Lung microvascular endothelial cell (primary cell): Measurements from ENCODE around the gene C5AR2. TPM values are rescaled to one million over a fixed set of nuclear protein-coding genes. Genes with fewer than 3 reads are reported as not detected.
"Not testable (repeated sequence)": the region's sequence is repeated elsewhere in the genome, so short reads cannot be mapped to it uniquely, and the experiment has no call there.

Experiments used
- DNase-seq, 2 donors: peaks; one replicate each; pipeline versions ENCODE4 v3.0.0 to v3.0.0-alpha.2; 2010; ENCODE audit warnings: low read depth in 2 of 2
- total RNA-seq: library from RNA; depleted of rRNA; stranded (reverse); fragments of >200 nt; gene quantifications from 2 replicates; pipeline ENCODE4 v1.2.1, GENCODE V29; 2014

Gene C5AR2
- total RNA-seq, 1 donor from 2014 or later: under 0.01 TPM

- DNase-seq: no peak
These were observed 8.6 kb upstream of the C5AR2 start for GRCh38 chr19:47323409-47323808.

GRCh38 chr19:47323872-47324271, 8.1 kb upstream of the C5AR2 start:
- DNase-seq: no peak

- DNase-seq: peak; percentile 14 to 69
These were observed 7.5 kb upstream of the C5AR2 start for GRCh38 chr19:47324502-47324901.

DNA sequence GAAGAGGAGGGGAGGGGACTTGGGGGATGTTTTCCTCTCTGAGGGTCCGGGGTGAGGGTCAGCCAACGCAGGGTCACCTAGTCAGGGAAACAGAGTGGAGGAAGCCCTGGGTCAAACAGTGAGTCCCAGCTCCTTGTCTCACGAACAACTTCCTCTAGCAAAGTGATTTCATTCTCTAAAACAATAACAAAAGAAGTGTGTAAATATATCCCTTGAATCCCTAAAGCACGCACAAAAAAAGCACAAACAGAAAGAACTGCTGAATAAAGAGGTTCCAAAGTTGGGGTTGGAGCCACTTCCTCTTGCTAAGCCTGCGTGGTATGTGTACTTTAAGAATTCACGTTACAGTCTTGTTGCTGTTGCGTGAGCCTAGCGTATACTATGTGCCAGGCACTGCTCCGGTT, 1.5 kb upstream of the C5AR2 start:
- DNase-seq: peak in 1 of 2 donors; percentile 60

DNA sequence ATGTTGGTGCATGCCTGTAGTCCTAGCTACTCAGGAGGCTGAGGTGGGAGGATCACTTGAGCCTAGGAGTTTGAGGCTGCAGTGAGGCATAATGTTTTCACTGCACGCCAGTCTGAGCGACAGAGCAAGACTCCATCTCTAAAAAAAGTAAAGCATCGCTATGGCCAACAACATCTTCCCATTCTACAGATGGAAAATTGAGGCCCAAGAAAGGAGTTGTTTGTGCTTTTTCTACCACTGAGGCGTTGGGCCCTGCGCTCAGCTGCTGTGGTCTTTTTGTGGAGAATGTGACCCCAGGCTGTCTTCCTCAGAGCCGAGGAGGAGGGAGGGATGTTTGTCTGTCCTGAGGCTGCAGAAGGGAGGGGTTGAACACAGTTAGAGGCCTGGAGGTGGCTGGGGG, 485 bp upstream of the C5AR2 start:
- no peak for DNase-seq

DNA sequence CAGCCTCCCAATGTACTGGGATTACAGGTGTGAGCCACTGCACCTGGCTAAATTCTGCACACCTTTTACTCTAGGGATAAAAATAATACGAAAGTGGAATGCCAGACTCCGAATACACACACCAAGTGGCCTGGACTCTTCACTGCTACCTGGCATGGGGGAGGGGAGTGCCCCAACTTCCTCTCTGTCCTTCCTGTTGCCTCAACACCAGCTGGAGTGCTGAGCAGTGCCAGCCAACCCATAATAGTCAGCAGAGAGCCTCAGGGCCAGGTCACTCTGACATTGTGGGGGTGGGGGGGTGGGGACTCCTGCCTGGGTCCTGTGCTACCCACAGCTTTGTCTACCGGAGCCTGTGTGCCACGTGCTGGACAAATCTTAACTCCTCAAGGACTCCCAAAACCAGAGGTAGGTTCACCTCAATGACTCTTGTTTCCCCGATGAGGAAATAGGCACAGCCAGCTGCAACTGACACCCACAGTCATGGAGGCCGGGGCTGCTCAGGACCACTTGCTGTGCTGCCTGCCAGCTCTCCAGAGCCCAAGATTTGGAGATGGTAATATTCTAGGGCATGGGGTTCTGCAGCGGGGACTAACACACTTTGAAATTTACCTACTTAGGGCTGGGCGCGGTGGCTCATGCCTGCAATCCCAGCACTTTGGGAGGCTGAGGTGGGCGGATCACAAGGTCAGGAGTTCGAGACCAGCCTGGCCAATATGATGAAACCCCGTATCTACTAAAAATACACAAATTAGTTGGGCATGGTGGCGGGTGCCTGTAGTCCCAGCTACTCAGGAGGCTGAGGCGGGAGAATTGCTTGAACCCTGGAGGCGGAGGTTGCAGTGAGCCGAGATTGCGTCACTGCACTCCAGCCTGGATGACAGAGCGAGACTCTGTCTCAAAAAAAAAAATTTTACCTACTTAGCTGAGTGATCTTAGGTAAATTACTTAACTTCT, 5.1 kb downstream of the C5AR2 start:
- DNase-seq: peak in 1 of 2 donors; percentile 35

DNA sequence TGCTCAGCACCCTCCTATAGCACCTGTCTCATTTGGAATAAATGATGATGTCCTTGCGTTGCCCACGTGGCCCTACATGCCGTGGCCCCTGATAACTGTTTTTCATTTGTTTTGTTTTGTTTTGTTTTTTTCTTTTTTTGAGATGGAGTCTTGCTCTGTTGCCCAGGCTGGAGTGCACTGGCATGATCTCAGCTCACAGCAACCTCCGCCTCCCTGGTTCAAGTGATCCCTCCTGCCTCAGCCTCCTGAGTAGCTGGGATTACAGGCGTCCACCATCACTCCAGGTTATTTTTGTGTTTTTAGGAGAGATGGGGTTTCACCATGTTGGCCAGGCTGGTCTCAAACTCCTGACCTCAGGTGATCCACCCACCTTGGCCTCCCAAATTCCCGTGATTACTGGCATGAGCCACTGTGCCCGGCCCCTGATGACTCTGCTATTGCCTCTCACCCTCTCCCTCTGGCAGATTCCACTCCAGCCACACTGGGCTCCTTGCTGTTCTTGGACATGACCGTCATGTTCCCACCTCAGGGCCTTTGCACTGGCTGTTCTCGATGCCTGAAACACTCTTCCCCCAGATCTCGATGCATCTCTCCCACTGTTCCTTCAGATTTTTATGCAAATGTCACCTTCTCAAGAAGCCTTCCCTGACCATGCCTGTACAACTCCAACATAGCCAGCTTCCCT, 7.4 kb downstream of the C5AR2 start:
- DNase-seq: no peak

DNA sequence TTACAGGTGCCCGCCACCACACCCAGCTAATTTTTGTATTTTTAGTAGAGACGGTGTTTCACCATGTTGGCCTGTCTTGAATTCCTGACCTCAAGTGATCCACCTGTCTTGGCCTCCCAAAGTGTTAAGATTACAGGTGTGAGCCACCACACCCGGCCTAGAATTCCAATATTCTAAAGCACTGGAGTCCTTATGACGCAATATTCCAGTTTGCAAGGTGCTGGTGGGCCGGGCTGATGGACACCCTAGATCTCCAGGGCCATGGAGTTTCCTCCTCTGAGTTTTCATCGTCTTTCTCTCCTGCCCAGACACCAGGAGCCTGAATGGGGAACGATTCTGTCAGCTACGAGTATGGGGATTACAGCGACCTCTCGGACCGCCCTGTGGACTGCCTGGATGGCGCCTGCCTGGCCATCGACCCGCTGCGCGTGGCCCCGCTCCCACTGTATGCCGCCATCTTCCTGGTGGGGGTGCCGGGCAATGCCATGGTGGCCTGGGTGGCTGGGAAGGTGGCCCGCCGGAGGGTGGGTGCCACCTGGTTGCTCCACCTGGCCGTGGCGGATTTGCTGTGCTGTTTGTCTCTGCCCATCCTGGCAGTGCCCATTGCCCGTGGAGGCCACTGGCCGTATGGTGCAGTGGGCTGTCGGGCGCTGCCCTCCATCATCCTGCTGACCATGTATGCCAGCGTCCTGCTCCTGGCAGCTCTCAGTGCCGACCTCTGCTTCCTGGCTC, 8.7 kb downstream of the C5AR2 start:
- DNase-seq: no peak

DNA sequence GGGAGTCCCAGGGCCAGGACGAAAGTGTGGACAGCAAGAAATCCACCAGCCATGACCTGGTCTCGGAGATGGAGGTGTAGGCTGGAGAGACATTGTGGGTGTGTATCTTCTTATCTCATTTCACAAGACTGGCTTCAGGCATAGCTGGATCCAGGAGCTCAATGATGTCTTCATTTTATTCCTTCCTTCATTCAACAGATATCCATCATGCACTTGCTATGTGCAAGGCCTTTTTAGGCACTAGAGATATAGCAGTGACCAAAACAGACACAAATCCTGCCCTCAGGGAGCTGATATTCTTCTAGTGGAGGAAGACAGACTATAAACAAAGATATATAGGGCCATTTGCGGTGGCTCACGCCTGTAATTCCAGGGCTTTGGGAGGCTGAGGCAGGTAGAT, 9.8 kb downstream of the C5AR2 start:
- no peak for DNase-seq

DNA sequence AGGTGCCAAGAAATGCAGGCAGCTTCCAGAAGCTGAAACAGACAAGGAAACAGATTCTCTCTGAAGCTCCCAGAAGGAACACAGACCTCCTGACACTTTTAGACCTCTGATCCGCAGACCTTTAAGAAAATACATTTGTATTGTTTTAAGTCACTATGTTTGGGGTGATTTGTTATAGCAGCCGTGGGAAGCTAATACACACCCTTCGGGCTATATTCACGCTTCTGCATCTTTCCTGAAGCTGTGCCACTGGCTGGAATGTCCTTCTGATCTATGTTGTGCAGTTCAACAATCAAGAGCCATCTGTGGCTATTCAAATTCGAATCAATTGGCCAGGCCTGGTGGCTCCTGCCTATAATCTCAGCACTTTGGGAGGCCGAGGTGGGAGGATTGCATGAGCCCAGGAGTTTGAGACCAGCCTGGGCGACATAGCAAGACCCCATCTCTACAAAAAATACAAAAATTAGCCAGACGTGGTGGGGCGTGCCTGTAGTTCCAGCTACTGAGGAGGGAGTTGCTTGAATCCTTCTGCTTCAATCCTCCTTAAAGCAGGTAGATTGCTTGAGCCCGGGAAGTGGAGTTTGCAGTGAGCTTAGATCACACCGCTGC, 11.3 kb downstream of the C5AR2 start:
- no peak for DNase-seq

GRCh38 chr19:47344425-47344824, 12.4 kb downstream of the C5AR2 start:
- no peak for DNase-seq

DNA sequence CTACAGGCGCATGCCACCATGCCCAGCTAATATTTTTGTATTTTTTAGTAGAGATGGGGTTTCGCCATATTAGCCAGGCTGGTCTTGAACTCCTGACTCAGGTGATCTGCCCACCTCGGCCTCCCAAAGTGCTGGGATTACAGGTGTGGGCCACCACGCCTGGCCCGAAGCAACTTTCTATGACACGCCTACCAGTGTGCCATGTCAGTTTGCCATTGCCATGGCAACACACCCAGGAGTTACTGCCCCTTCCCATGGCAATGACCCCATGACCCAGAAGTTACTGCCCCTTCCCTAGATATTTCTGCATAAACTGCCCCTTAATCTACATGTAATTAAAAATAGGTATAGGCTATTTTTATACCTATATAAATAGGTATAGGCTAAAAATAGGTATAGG, 14.0 kb downstream of the C5AR2 start:
- DNase-seq: not testable (repeated sequence)

DNA sequence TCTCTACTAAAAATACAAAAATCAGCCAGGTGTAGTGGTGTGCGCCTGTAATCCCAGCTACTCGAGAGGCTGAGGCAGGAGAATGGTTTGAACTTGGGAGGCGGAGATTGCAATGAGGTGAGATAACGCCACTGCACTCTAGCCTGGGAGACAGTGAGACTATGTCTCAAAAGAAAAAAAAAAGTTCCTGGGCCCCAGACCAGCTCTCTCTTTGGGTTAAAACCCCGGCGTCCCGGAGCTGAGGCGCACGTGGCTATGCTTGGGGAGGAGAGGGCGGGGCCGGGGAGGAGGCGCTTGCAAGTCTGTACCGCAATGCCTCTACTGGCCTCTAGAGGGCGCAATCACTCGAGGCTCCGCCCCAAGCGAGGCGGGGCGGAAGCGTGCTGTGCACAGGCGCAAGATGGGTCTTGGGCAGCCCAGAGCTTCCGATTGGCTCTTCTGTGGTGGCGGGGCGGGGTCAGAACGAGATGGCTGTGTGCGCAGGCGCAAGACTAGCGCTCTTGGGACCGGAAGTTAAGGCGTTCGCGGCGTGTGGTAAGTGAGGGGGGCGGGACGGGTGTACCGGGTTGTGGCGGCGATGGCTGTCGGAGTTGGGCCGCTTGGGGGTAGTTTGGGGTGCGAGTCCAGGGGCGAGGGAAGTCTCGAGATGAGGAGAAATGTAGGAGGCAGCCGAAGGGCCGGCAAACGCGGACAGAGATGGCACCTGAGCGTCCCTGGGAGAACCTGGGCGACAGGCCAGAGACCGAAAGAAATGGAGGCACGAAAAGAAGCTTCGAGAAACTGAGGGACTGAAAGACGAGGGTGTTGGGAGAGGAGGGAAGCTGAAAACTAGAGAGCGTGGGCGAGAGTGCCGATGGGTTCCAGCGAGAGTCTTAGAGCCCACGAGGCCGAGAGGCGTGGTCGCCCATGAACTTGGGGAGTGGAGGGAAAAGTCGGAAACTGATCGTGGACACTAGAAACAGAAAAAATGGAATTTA, 17.1 kb downstream of the C5AR2 start, which contains the start of gene DHX34:
TSS of gene DHX34 (plus strand) at position 497 of the 977 bp plus-strand sequence. CDS start 3,716 bp downstream, outside the sequence.
- peak; percentile 100 for DNase-seq

DNA sequence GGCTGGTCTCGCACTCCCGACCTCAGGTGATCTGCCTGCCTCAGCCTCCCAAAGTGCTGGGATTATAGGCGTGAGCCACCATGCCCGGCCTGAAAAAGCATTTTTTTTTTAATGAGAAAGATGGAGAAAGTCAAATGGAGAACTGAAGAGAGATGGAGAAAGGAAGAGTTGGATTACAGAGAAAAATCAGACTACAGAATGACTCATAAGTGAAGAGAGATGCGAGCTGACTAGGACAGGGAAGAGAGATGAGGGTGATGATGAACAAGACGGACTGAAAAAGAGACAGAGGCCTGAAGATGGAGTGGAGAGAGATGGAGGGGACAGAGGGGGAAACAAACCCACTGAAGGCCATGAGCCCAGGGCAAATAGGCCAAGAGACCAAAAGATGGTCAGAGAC, 18.7 kb downstream of the C5AR2 start:
- no peak for DNase-seq

DNA sequence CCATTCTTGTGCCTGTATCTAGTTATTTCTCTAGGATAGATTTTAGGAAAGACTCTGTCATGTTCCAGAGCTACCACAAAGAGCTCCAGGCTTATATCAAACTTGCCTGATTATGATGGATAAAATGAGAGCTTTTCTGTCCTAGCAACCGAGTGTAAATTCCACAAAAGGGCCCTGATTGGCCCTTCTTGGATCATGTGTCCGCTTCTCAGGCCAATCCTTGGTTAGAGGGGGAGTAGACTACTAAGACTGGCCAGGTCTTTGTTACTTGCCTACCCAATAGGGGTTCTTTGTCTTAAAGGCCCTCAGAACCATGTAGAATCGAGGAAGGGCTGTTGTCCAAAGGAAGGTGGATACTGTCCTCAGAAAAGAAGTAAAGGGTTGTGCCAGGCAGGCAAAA, 19.6 kb downstream of the C5AR2 start:
- peak; percentile 55 to 63 for DNase-seq

DNA sequence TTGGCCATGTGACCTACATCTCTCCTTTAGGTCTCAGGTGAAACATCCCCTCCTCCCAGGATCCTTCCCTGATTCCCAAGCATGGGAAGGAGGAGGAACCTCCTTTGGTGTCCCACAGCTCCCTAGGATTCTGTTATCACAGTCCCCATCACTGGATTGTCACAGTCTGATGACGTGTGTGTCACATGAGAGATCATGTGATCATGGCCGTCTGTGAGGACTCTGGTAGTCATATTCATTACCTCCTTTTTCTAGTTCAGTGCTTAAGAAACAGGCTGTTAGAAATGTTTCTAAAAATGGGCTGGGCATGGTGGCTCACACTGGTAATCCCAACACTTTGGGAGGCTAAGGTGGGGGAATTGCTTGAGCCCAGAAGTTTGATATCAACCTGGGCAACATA, 20.1 kb downstream of the C5AR2 start:
- no peak for DNase-seq

DNA sequence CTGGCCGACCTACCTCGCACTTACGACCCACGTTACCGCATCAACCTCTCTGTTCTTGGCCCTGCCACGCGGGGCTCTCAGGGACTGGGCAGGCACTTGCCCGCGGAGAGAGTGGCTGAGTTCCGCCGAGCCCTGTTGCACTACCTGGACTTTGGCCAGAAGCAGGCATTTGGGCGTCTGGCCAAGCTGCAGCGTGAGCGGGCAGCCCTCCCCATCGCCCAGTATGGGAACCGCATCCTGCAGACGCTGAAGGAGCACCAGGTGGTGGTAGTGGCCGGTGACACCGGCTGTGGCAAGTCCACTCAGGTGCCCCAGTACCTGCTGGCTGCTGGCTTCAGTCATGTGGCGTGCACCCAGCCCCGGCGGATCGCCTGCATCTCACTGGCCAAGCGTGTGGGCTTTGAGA, 21.3 kb downstream of the C5AR2 start:
- no peak for DNase-seq

- DNase-seq: no peak
These were observed 24.9 kb downstream of the C5AR2 start for GRCh38 chr19:47356900-47357299.

GRCh38 chr19:47357788-47358680, 26.1 kb downstream of the C5AR2 start:
- peak in 1 of 2 donors; percentile 29 for DNase-seq
